HCT116 (cell line): ENCODE results near the gene ZNF532. TPM values are rescaled to one million over a fixed set of nuclear protein-coding genes. Genes with fewer than 3 reads are reported as not detected.

ENCODE experiments used
- ATAC-seq: fragments of 200-7000 bp; cut with Tn5 transposase; 2 replicates; pipeline ENCODE4 v1.9.1; 2020; ENCODE audit warnings: mild to moderate bottlenecking, moderate library complexity
- BruUV-seq: library from RNA; stranded (reverse); fragments of 400-500 nt; replicated peaks from 2 replicates; lab custom pipeline; 2021; lab: Mats Ljungman, UMichigan
- CTCF ChIA-PET: fragments of 300-600 bp; sonication (Branson Sonifier 250); formaldehyde crosslinking; loops from one replicate; lab custom pipeline; 2021; ENCODE audit warnings: antibody characterized with exemption; lab: Charles Lee
- POLR2A ChIA-PET: fragments of 300-600, 350-600 bp; sonication (Branson Sonifier 250); formaldehyde crosslinking; loops from one replicate; lab custom pipeline; 2021; ENCODE audit warnings: antibody characterized with exemption; lab: Charles Lee
- RAD21 ChIA-PET, 2 experiments: fragments of 300-600 bp; sonication (Branson Sonifier 250); formaldehyde crosslinking; loops; one replicate each; lab custom pipeline; 2023; ENCODE audit warnings: low total read pairs in 2 of 2; ENCODE audit not compliant: uncharacterized antibody in 2 of 2, unreplicated experiment in 2 of 2, low non-redundant PET in 1 of 2; lab: Charles Lee
- DNase-seq: peaks from one replicate; pipeline ENCODE4 v3.0.0-alpha.2; 2010; ENCODE audit warnings: low read depth, low spot score
- H2AFZ ChIP-seq: fragments of 200-600 bp; shearing (Covaris generic), sonication (generic); 2 replicates; pipeline ENCODE4 v1.6.1; 2017; ENCODE audit warnings: low read depth, mixed run types, mixed read lengths, antibody characterized with exemption, low read length; ENCODE audit not compliant: poor library complexity, severe bottlenecking
- H3K27ac ChIP-seq: 2 replicates; pipeline ENCODE4 v1.5.1; 2012; ENCODE audit warnings: low read depth, low read length
- H3K27me3 ChIP-seq: fragments of 200-600 bp; sonication (generic); 2 replicates; pipeline ENCODE4 v1.6.1; 2016; ENCODE audit warnings: mixed run types, low read length, mixed read lengths; ENCODE audit not compliant: insufficient read depth
- H3K36me3 ChIP-seq, 2 experiments: fragments of 200-500 bp in 1 of 2; fragments of 200-600 bp in 1 of 2; sonication (Bioruptor generic) in 1 of 2; sonication (generic) in 1 of 2; 2 replicates each; pipeline versions ENCODE4 v1.5.1 to v1.6.1; 2014 to 2016; ENCODE audit warnings: low read length in 2 of 2, inconsistent platforms in 1 of 2, mixed read lengths in 1 of 2, mixed run types in 1 of 2; ENCODE audit not compliant: insufficient read depth in 2 of 2, control insufficient read depth in 1 of 2
- H3K4me1 ChIP-seq, 2 experiments: fragments of 200-600 bp in 1 of 2; sonication (generic) in 1 of 2; 2 replicates each; pipeline versions ENCODE4 v1.5.1 to v1.6.1; 2012 to 2017; ENCODE audit warnings: low read length in 2 of 2, inconsistent platforms in 1 of 2, mild to moderate bottlenecking in 1 of 2, mixed read lengths in 1 of 2, mixed run types in 1 of 2, moderate library complexity in 1 of 2; ENCODE audit not compliant: insufficient read depth in 2 of 2, control insufficient read depth in 1 of 2
- H3K4me2 ChIP-seq: fragments of 200-600 bp; sonication (generic); 2 replicates; pipeline ENCODE4 v1.6.1; 2017; ENCODE audit warnings: mixed run types, low read length, mixed read lengths
- H3K4me3 ChIP-seq, 2 experiments: fragments of 200-600 bp in 1 of 2; sonication (generic) in 1 of 2; replicated peaks in 1 of 2; 2 replicates each; pipeline ENCODE4 v1.5.1; 2011 to 2016; ENCODE audit warnings: low read length in 2 of 2, control low read depth in 1 of 2, low read depth in 1 of 2, mild to moderate bottlenecking in 1 of 2, mixed read lengths in 1 of 2, mixed run types in 1 of 2
- H3K79me2 ChIP-seq: fragments of 200-600 bp; sonication (generic); 2 replicates; pipeline ENCODE4 v1.6.1; 2017; ENCODE audit warnings: mild to moderate bottlenecking, mixed run types, low read length, moderate library complexity, mixed read lengths; ENCODE audit not compliant: insufficient read depth
- H3K9ac ChIP-seq: fragments of 200-600 bp; sonication (generic); 2 replicates; pipeline ENCODE4 v1.6.1; 2016; ENCODE audit warnings: low read length, mixed read lengths
- H3K9me2 ChIP-seq: fragments of 200-600 bp; sonication (generic), shearing (Covaris generic); 2 replicates; pipeline ENCODE4 v1.6.1; 2017; ENCODE audit warnings: mixed run types, mild to moderate bottlenecking, moderate library complexity; ENCODE audit not compliant: insufficient read depth
- H3K9me3 ChIP-seq, 2 experiments: fragments of 200-500 bp in 1 of 2; fragments of 200-600 bp in 1 of 2; sonication (Bioruptor generic) in 1 of 2; sonication (generic) in 1 of 2; 2 replicates each; pipeline ENCODE4 v1.6.1; 2014 to 2017; ENCODE audit warnings: low read length in 2 of 2, mixed read lengths in 2 of 2, inconsistent platforms in 1 of 2, low read depth in 1 of 2, mild to moderate bottlenecking in 1 of 2, mixed run types in 1 of 2, moderate library complexity in 1 of 2; ENCODE audit not compliant: control insufficient read depth in 1 of 2, insufficient read depth in 1 of 2
- H4K20me1 ChIP-seq: fragments of 200-600 bp; sonication (generic), shearing (Covaris generic); 2 replicates; pipeline ENCODE4 v1.6.1; 2017; ENCODE audit warnings: mixed run types, mild to moderate bottlenecking, moderate library complexity; ENCODE audit not compliant: insufficient read depth
- CBX3 ChIP-seq: IDR thresholded peaks from 2 replicates; pipeline ENCODE4 v1.6.1; 2012; ENCODE audit warnings: low read depth
- CEBPB ChIP-seq: IDR thresholded peaks from 2 replicates; pipeline ENCODE4 v1.6.1; 2012; ENCODE audit warnings: low read depth
- CTCF ChIP-seq, 3 experiments: fragments of 200-600 bp in 1 of 3; sonication (generic) in 1 of 3; IDR thresholded peaks in 2 of 3; conservative IDR thresholded peaks in 1 of 3; 2 replicates each; pipeline ENCODE4 v1.5.1; 2012 to 2017; ENCODE audit warnings: low read depth in 2 of 3, low read length in 2 of 3, antibody characterized with exemption in 1 of 3, borderline replicate concordance in 1 of 3, control low read depth in 1 of 3, mild to moderate bottlenecking in 1 of 3, mixed read lengths in 1 of 3, mixed run types in 1 of 3, moderate library complexity in 1 of 3; ENCODE audit not compliant: insufficient read depth in 1 of 3
- ELF1 ChIP-seq: IDR thresholded peaks from 2 replicates; pipeline ENCODE4 v1.6.1; 2012; ENCODE audit warnings: low read depth, borderline replicate concordance
- EZH2 ChIP-seq: fragments of 200-600 bp; sonication (generic); IDR thresholded peaks from 2 replicates; pipeline ENCODE4 v1.6.1; 2017; ENCODE audit warnings: antibody characterized with exemption, mixed run types
- JUND ChIP-seq: IDR thresholded peaks from 2 replicates; pipeline ENCODE4 v1.6.1; 2012
- MAX ChIP-seq: IDR thresholded peaks from 2 replicates; pipeline ENCODE4 v1.6.1; 2012
- SRF ChIP-seq: IDR thresholded peaks from 2 replicates; pipeline ENCODE4 v1.6.1; 2012; ENCODE audit warnings: low read depth
- TCF7L2 ChIP-seq: IDR thresholded peaks from 2 replicates; pipeline ENCODE4 v1.7.0; 2011; ENCODE audit warnings: borderline replicate concordance, inconsistent platforms; ENCODE audit not compliant: insufficient read depth, insufficient read length; ENCODE audit errors: extremely low read depth
- ZNF274 ChIP-seq: fragments of 200-500 bp; sonication (Bioruptor generic); IDR thresholded peaks from 2 replicates; pipeline ENCODE4 v1.6.1; 2014; ENCODE audit warnings: mild to moderate bottlenecking, low read depth, low read length, inconsistent platforms
- intact Hi-C: fragments of 100-400 bp; cut with micrococcal nuclease; formaldehyde crosslinking; loops from 2 replicates; pipeline ENCODE4 v1.10.0; 2022
- total RNA-seq: library from RNA; stranded (reverse); gene quantifications from one replicate; pipeline ENCODE4 v1.2.1, GENCODE V29; 2021; ENCODE audit not compliant: unreplicated experiment
- TF ChIP-seq, protein P1 (sequence below): IDR thresholded peaks from 2 replicates; pipeline ENCODE4 v1.6.1; 2011; ENCODE audit warnings: mild to moderate bottlenecking, low read length, moderate library complexity; ENCODE audit not compliant: insufficient replicate concordance; ENCODE audit errors: extremely low read depth
- TF ChIP-seq, protein P2 (sequence below): IDR thresholded peaks from 2 replicates; pipeline ENCODE4 v1.6.1; 2012

Gene ZNF532
- total RNA-seq, 1 experiment from 2014 or later = 11.6 TPM

DNA sequence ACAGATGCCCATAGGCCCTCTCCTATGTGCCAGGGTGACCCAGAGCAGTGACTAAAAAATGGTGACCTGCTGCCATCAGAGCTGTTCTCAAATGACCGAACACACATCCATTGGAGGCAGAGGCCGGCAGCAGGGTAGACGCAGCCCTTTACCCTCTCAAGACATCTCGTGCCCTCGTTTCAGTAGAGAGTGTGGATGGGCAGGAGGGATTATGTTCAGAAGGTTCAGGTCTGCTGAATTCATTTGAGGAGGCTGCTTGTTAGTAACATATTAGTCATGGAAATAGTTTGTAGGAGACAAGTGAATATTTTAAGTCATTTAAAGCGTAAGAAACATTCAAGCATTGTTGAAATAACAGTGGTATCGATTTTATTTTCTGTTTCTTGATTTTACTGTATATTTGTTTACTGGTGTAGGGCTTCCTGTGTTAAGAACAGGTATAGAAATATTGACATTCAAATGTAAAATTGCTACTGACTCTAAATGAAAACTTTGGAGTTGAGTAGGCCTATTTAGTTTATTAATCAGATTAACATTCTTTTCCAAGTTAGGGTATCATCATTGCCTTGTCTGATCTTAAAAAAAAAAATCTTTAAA lies 82.6 kb downstream of the ZNF532 start:
- Histone ChIP-seq H3K9me3 (no peaks in the 10 kb centered on the region), H3K9me2 (no peaks in the 10 kb centered on the region), H3K27me3 (no peaks in the 10 kb centered on the region), H3K4me1 (no peaks in the 10 kb centered on the region), H3K4me2 (no peak overlapping the region), H3K9ac (no peak overlapping the region), H3K4me3 (no peak overlapping the region), H3K27ac (no peak overlapping the region), H3K36me3 (no peaks in the 10 kb centered on the region), H4K20me1 (no peaks in the 10 kb centered on the region), H2AFZ (no peak overlapping the region), H3K79me2 (no peaks in the 10 kb centered on the region)
- RAD21 ChIA-PET = no interaction called here
- CTCF ChIA-PET = no interaction called here
- no TSS peak for BruUV-seq
- no peak for DNase-seq
- POLR2A ChIA-PET = no interaction called here
- ATAC-seq = no peak
- intact Hi-C loops = no loop called here
- no peak for TF ChIP-seq CTCF (IDR thresholded peaks at IDR 0.05 in 2 of 3, conservative IDR thresholded peaks at IDR 0.05 in 1 of 3; ENCODE audit: borderline replicate concordance in 1 of 3, insufficient read depth in 1 of 3, low read depth in 2 of 3, low read length in 2 of 3)
- no peak for TF ChIP-seq TCF7L2
- TF ChIP-seq SRF = no peak
- TF ChIP-seq, protein P1, sequence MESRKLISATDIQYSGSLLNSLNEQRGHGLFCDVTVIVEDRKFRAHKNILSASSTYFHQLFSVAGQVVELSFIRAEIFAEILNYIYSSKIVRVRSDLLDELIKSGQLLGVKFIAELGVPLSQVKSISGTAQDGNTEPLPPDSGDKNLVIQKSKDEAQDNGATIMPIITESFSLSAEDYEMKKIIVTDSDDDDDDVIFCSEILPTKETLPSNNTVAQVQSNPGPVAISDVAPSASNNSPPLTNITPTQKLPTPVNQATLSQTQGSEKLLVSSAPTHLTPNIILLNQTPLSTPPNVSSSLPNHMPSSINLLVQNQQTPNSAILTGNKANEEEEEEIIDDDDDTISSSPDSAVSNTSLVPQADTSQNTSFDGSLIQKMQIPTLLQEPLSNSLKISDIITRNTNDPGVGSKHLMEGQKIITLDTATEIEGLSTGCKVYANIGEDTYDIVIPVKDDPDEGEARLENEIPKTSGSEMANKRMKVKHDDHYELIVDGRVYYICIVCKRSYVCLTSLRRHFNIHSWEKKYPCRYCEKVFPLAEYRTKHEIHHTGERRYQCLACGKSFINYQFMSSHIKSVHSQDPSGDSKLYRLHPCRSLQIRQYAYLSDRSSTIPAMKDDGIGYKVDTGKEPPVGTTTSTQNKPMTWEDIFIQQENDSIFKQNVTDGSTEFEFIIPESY = no peak
- TF ChIP-seq ELF1 = no peak
- no peak for TF ChIP-seq JUND
- TF ChIP-seq, protein P2, sequence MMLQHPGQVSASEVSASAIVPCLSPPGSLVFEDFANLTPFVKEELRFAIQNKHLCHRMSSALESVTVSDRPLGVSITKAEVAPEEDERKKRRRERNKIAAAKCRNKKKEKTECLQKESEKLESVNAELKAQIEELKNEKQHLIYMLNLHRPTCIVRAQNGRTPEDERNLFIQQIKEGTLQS = no peak
- TF ChIP-seq MAX = no peak
- no peak for TF ChIP-seq CEBPB
- TF ChIP-seq ZNF274 = no peak
- no peak for TF ChIP-seq EZH2
- TF ChIP-seq CBX3 = no peak
